HepG2 (cell line): ENCODE data around the gene SIK3. TPM values are rescaled to one million over a fixed set of nuclear protein-coding genes. Genes with fewer than 3 reads are reported as not detected.

Experiments
- ATAC-seq: fragments of 200-7000 bp; cut with Tn5 transposase; 3 replicates; pipeline ENCODE4 v1.9.1; 2020; ENCODE audit warnings: mild to moderate bottlenecking, moderate library complexity
- BruUV-seq: library from RNA; stranded (reverse); fragments of 400-500 nt; replicated peaks from 2 replicates; lab custom pipeline; 2021; lab: Mats Ljungman, UMichigan
- CTCF ChIA-PET: fragments of 300-600 bp; formaldehyde crosslinking; extraction: SDS; loops from one replicate; lab custom pipeline; 2021; ENCODE audit warnings: low total read pairs, inconsistent platforms, low intra/inter-chr PET ratio; lab: Yijun Ruan, JAX
- POLR2A ChIA-PET: fragments of 350-600 bp; sonication (Branson Sonifier 250); formaldehyde crosslinking; loops from one replicate; lab custom pipeline; 2020; ENCODE audit warnings: antibody characterized with exemption, inconsistent platforms; lab: Yijun Ruan, JAX
- DNase-seq: peaks from one replicate; pipeline ENCODE4 v3.0.0-alpha.2; 2015; ENCODE audit warnings: low spot score
- FAIRE-seq: peaks from 3 replicates; lab custom pipeline; 2011; peaks lifted over from hg19 to GRCh38; lab: Jason Lieb, UNC
- H2AFZ ChIP-seq: one replicate; pipeline ENCODE4 v1.6.1; 2011; ENCODE audit warnings: low read length, inconsistent platforms
- H3K27ac ChIP-seq: fragments of 300-600 bp; 3 replicates; pipeline ENCODE4 v1.8.0; 2011; ENCODE audit warnings: mixed run types, mild to moderate bottlenecking, mixed read lengths, low read length, inconsistent platforms; ENCODE audit not compliant: insufficient read depth; ENCODE audit errors: extremely low read length
- H3K27me3 ChIP-seq, 2 experiments: fragments of 200-600 bp in 1 of 2; 2 replicates in 1 of 2; 3 replicates in 1 of 2; pipeline versions ENCODE4 v1.6.0 to v1.8.0; 2011; ENCODE audit warnings: low read length in 2 of 2, mild to moderate bottlenecking in 2 of 2, moderate library complexity in 2 of 2, inconsistent platforms in 1 of 2; ENCODE audit not compliant: insufficient read depth in 2 of 2, control insufficient read depth in 1 of 2
- H3K36me3 ChIP-seq, 2 experiments: fragments of 200-600 bp in 1 of 2; replicated peaks in 1 of 2; 2 replicates in 1 of 2; 3 replicates in 1 of 2; pipeline versions ENCODE4 v1.5.1 to v1.8.0; 2011; ENCODE audit warnings: low read length in 2 of 2, inconsistent platforms in 1 of 2; ENCODE audit not compliant: insufficient read depth in 2 of 2, control insufficient read depth in 1 of 2
- H3K4me1 ChIP-seq: 2 replicates; pipeline ENCODE4 v1.5.1; 2012; ENCODE audit warnings: low read length, inconsistent platforms; ENCODE audit not compliant: insufficient read depth
- H3K4me2 ChIP-seq: 2 replicates; pipeline ENCODE4 v1.6.0; 2011; ENCODE audit warnings: low read depth, low read length, inconsistent platforms
- H3K4me3 ChIP-seq, 3 experiments: fragments of 200-600 bp in 1 of 3; sonication (generic), shearing (Covaris generic) in 1 of 3; replicated peaks in 1 of 3; 2 replicates each; pipeline ENCODE4 v1.5.1; 2011 to 2016; ENCODE audit warnings: low read length in 3 of 3, inconsistent platforms in 2 of 3, low read depth in 2 of 3, mild to moderate bottlenecking in 2 of 3, control low read depth in 1 of 3, mixed read lengths in 1 of 3; ENCODE audit not compliant: insufficient read depth in 1 of 3
- H3K79me2 ChIP-seq: one replicate; pipeline ENCODE4 v1.6.1; 2011; ENCODE audit warnings: low read length, inconsistent platforms; ENCODE audit not compliant: insufficient read depth
- H3K9ac ChIP-seq: 2 replicates; pipeline ENCODE4 v1.6.0; 2011; ENCODE audit warnings: mild to moderate bottlenecking, low read depth, low read length, inconsistent platforms; ENCODE audit not compliant: insufficient read depth
- H3K9me3 ChIP-seq: 2 replicates; pipeline ENCODE4 v1.5.1; 2012; ENCODE audit warnings: mild to moderate bottlenecking, low read length
- H4K20me1 ChIP-seq: 2 replicates; pipeline ENCODE4 v1.6.0; 2011; ENCODE audit warnings: inconsistent platforms, mild to moderate bottlenecking, low read length, moderate library complexity; ENCODE audit not compliant: insufficient read depth
- CBX2 ChIP-seq, 2 experiments: fragments of 200-600 bp in 1 of 2; sonication (generic); formaldehyde crosslinking in 1 of 2; IDR thresholded peaks; 2 replicates each; pipeline versions ENCODE4 v1.7.0 to v1.8.1; 2018 to 2022; ENCODE audit warnings: low read depth in 2 of 2, low read length in 1 of 2, mild to moderate bottlenecking in 1 of 2, missing genetic modification reagents in 1 of 2
- EZH2 ChIP-seq: conservative IDR thresholded peaks from 2 replicates; pipeline ENCODE4 v1.6.1; 2012; ENCODE audit warnings: mild to moderate bottlenecking, low read depth, low read length, moderate library complexity
- GPBP1L1 ChIP-seq: sonication (generic); formaldehyde crosslinking; IDR thresholded peaks from 2 replicates; pipeline ENCODE4 v1.5.0; 2020; ENCODE audit warnings: mild to moderate bottlenecking, missing genetic modification reagents
- HNRNPLL ChIP-seq: fragments of 200-400 bp; formaldehyde crosslinking; IDR thresholded peaks from 2 replicates; pipeline ENCODE4 v1.6.1; 2017; ENCODE audit warnings: mild to moderate bottlenecking, low read depth, low read length; ENCODE audit not compliant: poor library complexity, severe bottlenecking
- HOXA7 ChIP-seq: sonication (generic); formaldehyde crosslinking; IDR thresholded peaks from 2 replicates; pipeline ENCODE4 v1.8.1; 2022; ENCODE audit warnings: mild to moderate bottlenecking, missing genetic modification reagents, moderate library complexity
- JUND ChIP-seq: sonication (generic); formaldehyde crosslinking; IDR thresholded peaks from 2 replicates; pipeline ENCODE4 v1.8.0; 2022; ENCODE audit warnings: mild to moderate bottlenecking, missing genetic modification reagents
- MAF1 ChIP-seq: sonication (generic); formaldehyde crosslinking; IDR thresholded peaks from 2 replicates; pipeline ENCODE4 v1.5.0; 2020; ENCODE audit warnings: missing genetic modification reagents, borderline replicate concordance
- PRDM4 ChIP-seq: sonication (generic); formaldehyde crosslinking; IDR thresholded peaks from 2 replicates; pipeline ENCODE4 v1.9.0; 2021; ENCODE audit warnings: missing genetic modification reagents, borderline replicate concordance
- ZEB1 ChIP-seq: IDR thresholded peaks from 2 replicates; pipeline ENCODE4 v1.6.1; 2012; ENCODE audit warnings: mild to moderate bottlenecking, low read depth, inconsistent platforms; ENCODE audit not compliant: insufficient replicate concordance
- ZFP90 ChIP-seq: sonication (generic); formaldehyde crosslinking; IDR thresholded peaks from 2 replicates; pipeline ENCODE4 v1.8.0; 2022; ENCODE audit warnings: missing genetic modification reagents, mild to moderate bottlenecking, inconsistent platforms, borderline replicate concordance
- ZNF292 ChIP-seq: sonication (generic); formaldehyde crosslinking; IDR thresholded peaks from 2 replicates; pipeline ENCODE4 v1.8.1; 2022; ENCODE audit warnings: mild to moderate bottlenecking, low read depth, missing genetic modification reagents, borderline replicate concordance
- ZNF33A ChIP-seq: sonication (generic); formaldehyde crosslinking; IDR thresholded peaks from 2 replicates; pipeline ENCODE4 v1.5.1; 2020; ENCODE audit warnings: missing genetic modification reagents, mild to moderate bottlenecking, moderate library complexity, borderline replicate concordance
- ZNF468 ChIP-seq: sonication (generic); formaldehyde crosslinking; IDR thresholded peaks from 2 replicates; pipeline ENCODE4 v1.8.0; 2022; ENCODE audit warnings: mild to moderate bottlenecking, moderate library complexity, missing genetic modification reagents
- WGBS: methylation state at CpG from one replicate; pipeline ENCODE4 v1.1.6; 2017; ENCODE audit warnings: low lambda C conversion rate; 5-methylcytosine and 5-hydroxymethylcytosine counted together
- in situ Hi-C: cut with HindIII; loops from 2 replicates; pipeline ENCODE4 v1.10.0; 2017; ENCODE audit warnings: low pct_unique_long_range_greater_than_20kb; ENCODE audit not compliant: extremely low pct_ligation_motif_present
- intact Hi-C: fragments of 100-400 bp; cut with micrococcal nuclease; formaldehyde crosslinking; loops from one replicate; pipeline ENCODE4 v1.10.0; 2022; ENCODE audit not compliant: unreplicated experiment
- polyA plus RNA-seq, 8 experiments: library from polyadenylated mRNA; depleted of rRNA in 3 of 8; stranded (reverse) in 7 of 8; unstranded in 1 of 8; fragments of >200 nt; fragmentation: Illumina TruSeq in 4 of 8; extraction: Trizol in 4 of 8; gene quantifications; 2 replicates each; pipeline versions ENCODE4 v1.2.1 to v1.2.3, GENCODE V29; 2011 to 2016; ENCODE audit warnings: low read depth in 4 of 8, missing spikeins in 1 of 8, mixed read lengths in 1 of 8; ENCODE audit not compliant: insufficient read depth in 1 of 8
- total RNA-seq, 5 experiments: library from RNA; depleted of rRNA; stranded (reverse); fragments of >200 nt; fragmentation: Illumina TruSeq; extraction: Trizol; gene quantifications; 2 replicates each; pipeline ENCODE4 v1.2.3, GENCODE V29; 2016; ENCODE audit warnings: low read depth in 1 of 5

Gene SIK3
- total and polyA plus RNA-seq, 2 of the 13 experiments (the other 11 are each of a cell fraction or from before 2014, with no cell fraction given): 5.7 to 9.8 TPM

- no peak for TF ChIP-seq CBX2 (IDR thresholded peaks at IDR 0.05; ENCODE audit: low read depth, low read length)
- no peak for TF ChIP-seq CBX2 (CRISPR knock-in tag; IDR thresholded peaks at IDR 0.05; ENCODE audit: low read depth)
- TF ChIP-seq ZNF468 (CRISPR knock-in tag): no peak
- no peak for TF ChIP-seq ZNF292 (CRISPR knock-in tag)
- TF ChIP-seq EZH2: no peak
- no peak for TF ChIP-seq HOXA7 (CRISPR knock-in tag)
- no peak for TF ChIP-seq JUND (CRISPR knock-in tag)
- no peak for TF ChIP-seq MAF1 (CRISPR knock-in tag)
- TF ChIP-seq GPBP1L1 (CRISPR knock-in tag): no peak
- TF ChIP-seq ZEB1: no peak
Measured at GRCh38 chr11:116865696-116866095, 232.5 kb downstream of the SIK3 start (continued).

- intact Hi-C loops (no loop called here), in situ Hi-C loops (no loop called here)
- peaks cover 24 to 73% of the 10 kb centered on the region in 2 experiments for H3K36me3 ChIP-seq
- H3K4me1 ChIP-seq: peaks cover 6% of the 10 kb centered on the region
- H3K27me3 ChIP-seq: no peaks in the 10 kb centered on the region
- DNase-seq (no peak), FAIRE-seq (no peak), ATAC-seq (no peak)
- H3K9me3 ChIP-seq: no peaks in the 10 kb centered on the region
- no peaks in the 10 kb centered on the region for H4K20me1 ChIP-seq
- 100% methylated on average over 5 of the region's 5 CpGs for WGBS
- H3K79me2 ChIP-seq: no peaks in the 10 kb centered on the region
- BruUV-seq: no TSS peak
- ChIA-PET POLR2A (no interaction called here), CTCF (no interaction called here)
- no peak overlapping the region for H3K9ac ChIP-seq
- H3K27ac ChIP-seq: no peak overlapping the region
- H3K4me2 ChIP-seq: no peak overlapping the region
- no peak for TF ChIP-seq HNRNPLL
- no peak for TF ChIP-seq ZFP90 (CRISPR knock-in tag)
- TF ChIP-seq PRDM4: no peak
- no peak for TF ChIP-seq ZNF33A (CRISPR knock-in tag)
- H2AFZ ChIP-seq: no peak overlapping the region
- no peak overlapping the region for H3K4me3 ChIP-seq
Measured at GRCh38 chr11:116864531-116864930, 233.7 kb downstream of the SIK3 start.
